ENCODE data around the gene ZNF800.

Gene ZNF800

DNA sequence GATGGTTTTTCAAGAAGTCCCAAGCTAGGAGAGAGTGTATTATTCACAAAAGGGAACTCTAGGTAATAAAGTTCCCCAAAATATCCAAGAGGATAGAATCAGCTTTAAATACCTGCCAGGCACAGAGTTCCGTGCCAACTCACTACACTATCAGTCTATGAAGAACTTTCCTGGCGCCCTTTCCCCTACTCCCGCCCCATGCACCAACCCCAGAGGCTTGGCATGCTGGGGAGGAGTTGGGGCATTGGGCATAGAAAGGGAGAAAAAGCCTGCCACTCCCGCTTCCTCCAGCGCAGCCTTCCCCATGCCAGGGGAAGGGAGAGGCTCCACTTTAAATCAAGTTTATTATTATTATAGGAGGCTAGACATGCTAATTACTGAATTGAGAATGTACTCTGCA is 54.9 kb downstream of the ZNF800 start:
- TF ChIP-seq, protein P1, sequence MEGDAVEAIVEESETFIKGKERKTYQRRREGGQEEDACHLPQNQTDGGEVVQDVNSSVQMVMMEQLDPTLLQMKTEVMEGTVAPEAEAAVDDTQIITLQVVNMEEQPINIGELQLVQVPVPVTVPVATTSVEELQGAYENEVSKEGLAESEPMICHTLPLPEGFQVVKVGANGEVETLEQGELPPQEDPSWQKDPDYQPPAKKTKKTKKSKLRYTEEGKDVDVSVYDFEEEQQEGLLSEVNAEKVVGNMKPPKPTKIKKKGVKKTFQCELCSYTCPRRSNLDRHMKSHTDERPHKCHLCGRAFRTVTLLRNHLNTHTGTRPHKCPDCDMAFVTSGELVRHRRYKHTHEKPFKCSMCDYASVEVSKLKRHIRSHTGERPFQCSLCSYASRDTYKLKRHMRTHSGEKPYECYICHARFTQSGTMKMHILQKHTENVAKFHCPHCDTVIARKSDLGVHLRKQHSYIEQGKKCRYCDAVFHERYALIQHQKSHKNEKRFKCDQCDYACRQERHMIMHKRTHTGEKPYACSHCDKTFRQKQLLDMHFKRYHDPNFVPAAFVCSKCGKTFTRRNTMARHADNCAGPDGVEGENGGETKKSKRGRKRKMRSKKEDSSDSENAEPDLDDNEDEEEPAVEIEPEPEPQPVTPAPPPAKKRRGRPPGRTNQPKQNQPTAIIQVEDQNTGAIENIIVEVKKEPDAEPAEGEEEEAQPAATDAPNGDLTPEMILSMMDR (IDR thresholded peaks at IDR 0.05; ENCODE audit: insufficient read depth, low read depth, low read length, missing control alignments) = no peak
- no peak for DNase-seq (ENCODE audit: low read depth)
- H3K4me3 ChIP-seq (ENCODE audit: low read depth, low read length) = no peak overlapping the region

DNA sequence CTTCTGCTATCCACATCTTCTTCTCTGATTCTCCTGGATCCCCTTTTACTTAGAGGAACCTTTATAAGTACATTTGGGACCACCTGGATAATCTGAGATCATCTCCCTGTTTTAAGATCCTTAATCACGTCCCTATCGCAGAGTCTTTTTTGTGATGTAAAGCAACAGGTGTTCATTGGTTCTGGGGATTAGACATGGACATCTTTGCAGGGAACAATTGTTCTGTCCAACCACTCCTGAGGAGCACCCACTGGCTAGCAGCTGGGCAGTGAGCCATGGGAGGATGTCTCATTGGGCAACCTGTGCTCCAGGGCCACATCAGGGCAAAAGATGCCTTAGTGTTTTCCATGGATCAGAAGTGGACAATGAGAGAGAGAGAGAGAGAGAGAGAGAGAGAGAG is 56.0 kb downstream of the ZNF800 start:
- H3K4me3 ChIP-seq (ENCODE audit: low read depth, low read length) = no peak overlapping the region
- DNase-seq (ENCODE audit: low read depth) = no peak
- TF ChIP-seq, protein P1 (IDR thresholded peaks at IDR 0.05; ENCODE audit: insufficient read depth, low read depth, low read length, missing control alignments) = no peak

- no peak for DNase-seq (ENCODE audit: low read depth)
- TF ChIP-seq, protein P1 (IDR thresholded peaks at IDR 0.05; ENCODE audit: insufficient read depth, low read depth, low read length, missing control alignments) = no peak
- no peak overlapping the region for H3K4me3 ChIP-seq (ENCODE audit: low read depth, low read length)
Observed at GRCh38 chr7:127332880-127333279, 59.6 kb downstream of the ZNF800 start.

- TF ChIP-seq, protein P1 (IDR thresholded peaks at IDR 0.05; ENCODE audit: insufficient read depth, low read depth, low read length, missing control alignments) = no peak
- DNase-seq (ENCODE audit: low read depth) = no peak
- no peak overlapping the region for H3K4me3 ChIP-seq (ENCODE audit: low read depth, low read length)
Observed at GRCh38 chr7:127330070-127330469, 62.4 kb downstream of the ZNF800 start.

GRCh38 chr7:127322832-127323493 is 69.5 kb downstream of the ZNF800 start:
- TF ChIP-seq, protein P1 (IDR thresholded peaks at IDR 0.05; ENCODE audit: insufficient read depth, low read depth, low read length, missing control alignments) = no peak
- DNase-seq (ENCODE audit: low read depth) = no peak

DNA sequence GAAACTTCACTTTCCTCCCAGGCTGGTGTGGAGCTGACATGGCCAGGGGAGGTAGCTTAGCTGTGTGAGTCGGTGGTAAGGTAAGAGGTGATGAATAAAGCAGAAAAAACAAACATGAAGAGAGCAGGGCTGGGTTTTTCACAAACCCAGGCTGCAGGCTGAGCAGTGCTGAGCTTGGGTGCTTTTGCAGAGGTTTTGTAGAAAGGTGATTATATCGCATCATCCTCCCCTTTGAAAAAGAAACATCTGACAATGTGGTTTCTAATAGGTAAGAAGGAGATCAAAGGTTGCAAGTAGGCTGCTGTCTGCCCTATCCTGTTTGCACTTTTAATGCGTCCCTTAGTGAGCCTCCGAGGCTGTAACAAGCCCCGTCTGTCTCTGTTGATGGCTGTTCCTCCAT is 70.2 kb downstream of the ZNF800 start:
- TF ChIP-seq, protein P1 (IDR thresholded peaks at IDR 0.05; ENCODE audit: insufficient read depth, low read depth, low read length, missing control alignments) = no peak
- no peak for DNase-seq (ENCODE audit: low read depth)
- no peak overlapping the region for H3K4me3 ChIP-seq (ENCODE audit: low read depth, low read length)

More at GRCh38 chr7:127322832-127323493, 69.5 kb downstream of the ZNF800 start:
- no peak overlapping the region for H3K4me3 ChIP-seq (ENCODE audit: low read depth, low read length)

DNA sequence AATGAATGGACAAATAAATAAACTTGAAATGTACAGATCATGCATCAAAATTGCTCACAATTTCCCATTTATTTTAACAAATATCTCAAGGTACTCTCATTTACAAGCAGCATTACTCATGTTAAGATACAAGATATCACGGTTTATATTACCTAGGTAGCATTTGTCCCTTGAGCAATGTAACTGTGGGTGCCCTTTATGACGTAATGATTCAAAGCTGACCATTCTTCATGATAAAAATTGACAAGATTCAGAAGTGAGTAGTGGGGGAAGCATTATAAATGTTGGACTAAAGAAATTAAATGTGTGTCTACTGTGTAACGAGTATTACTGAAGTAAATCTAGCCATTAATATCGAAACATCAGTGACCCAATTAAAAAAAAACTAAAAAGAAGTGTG is 71.5 kb downstream of the ZNF800 start:
- TF ChIP-seq, protein P1 (IDR thresholded peaks at IDR 0.05; ENCODE audit: insufficient read depth, low read depth, low read length, missing control alignments) = no peak
- H3K4me3 ChIP-seq (ENCODE audit: low read depth, low read length) = no peak overlapping the region

More for the DNA sequence above, 71.5 kb downstream of the ZNF800 start:
- no peak for DNase-seq (ENCODE audit: low read depth)
